DOHH2 (cell line): Measurements from ENCODE around the gene ZNF536.

Experiments
- EZH2phosphoT487 ChIP-seq: fragments of 200-600 bp; sonication (generic); IDR thresholded peaks from 2 replicates; pipeline ENCODE4 v1.6.1; 2017; ENCODE audit warnings: borderline replicate concordance, mild to moderate bottlenecking, antibody characterized with exemption, low read length, moderate library complexity, mixed read lengths
- TF ChIP-seq, protein P1 (sequence below): fragments of 200-600 bp; sonication (generic); IDR thresholded peaks from one replicate; pipeline ENCODE4 v1.5.1; 2014; ENCODE audit warnings: antibody characterized with exemption, mild to moderate bottlenecking, low read depth, low read length; ENCODE audit not compliant: poor library complexity, severe bottlenecking

DNA sequence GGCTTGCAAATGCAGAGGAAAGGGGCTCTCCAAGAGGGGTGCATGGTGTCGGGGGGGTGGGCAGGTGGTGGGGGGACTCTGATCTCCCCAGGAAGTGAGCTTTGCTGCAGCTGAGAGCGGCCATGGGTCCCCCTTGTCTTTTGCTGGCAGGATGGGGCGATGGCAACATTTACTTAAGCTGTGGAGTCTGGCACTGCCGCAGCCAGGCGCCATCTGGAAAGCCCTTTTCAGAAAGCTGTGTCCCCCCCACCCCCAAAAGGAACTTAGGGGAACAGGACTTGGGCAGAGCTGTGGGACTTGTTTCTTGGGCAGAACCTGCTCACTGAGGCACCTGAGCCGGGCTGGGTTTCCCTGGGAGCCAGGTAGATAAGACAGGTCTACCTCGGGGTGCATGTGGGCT is 80.7 kb downstream of the ZNF536 start:
- TF ChIP-seq, protein P1, sequence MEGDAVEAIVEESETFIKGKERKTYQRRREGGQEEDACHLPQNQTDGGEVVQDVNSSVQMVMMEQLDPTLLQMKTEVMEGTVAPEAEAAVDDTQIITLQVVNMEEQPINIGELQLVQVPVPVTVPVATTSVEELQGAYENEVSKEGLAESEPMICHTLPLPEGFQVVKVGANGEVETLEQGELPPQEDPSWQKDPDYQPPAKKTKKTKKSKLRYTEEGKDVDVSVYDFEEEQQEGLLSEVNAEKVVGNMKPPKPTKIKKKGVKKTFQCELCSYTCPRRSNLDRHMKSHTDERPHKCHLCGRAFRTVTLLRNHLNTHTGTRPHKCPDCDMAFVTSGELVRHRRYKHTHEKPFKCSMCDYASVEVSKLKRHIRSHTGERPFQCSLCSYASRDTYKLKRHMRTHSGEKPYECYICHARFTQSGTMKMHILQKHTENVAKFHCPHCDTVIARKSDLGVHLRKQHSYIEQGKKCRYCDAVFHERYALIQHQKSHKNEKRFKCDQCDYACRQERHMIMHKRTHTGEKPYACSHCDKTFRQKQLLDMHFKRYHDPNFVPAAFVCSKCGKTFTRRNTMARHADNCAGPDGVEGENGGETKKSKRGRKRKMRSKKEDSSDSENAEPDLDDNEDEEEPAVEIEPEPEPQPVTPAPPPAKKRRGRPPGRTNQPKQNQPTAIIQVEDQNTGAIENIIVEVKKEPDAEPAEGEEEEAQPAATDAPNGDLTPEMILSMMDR: no peak
- no peak for TF ChIP-seq EZH2phosphoT487
